A549 (cell line): ENCODE results near the gene CCSER1. TPM values are rescaled to one million over a fixed set of nuclear protein-coding genes. Genes with fewer than 3 reads are reported as not detected.

Experiments used
- ATAC-seq, 2 experiments: fragments of 200-7000 bp in 1 of 2; fragments of >200 bp in 1 of 2; cut with Nextera tagmentation in 1 of 2; cut with Tn5 transposase in 1 of 2; 3 replicates each; pipeline versions ENCODE4 v1.8.0 to v1.9.1; 2018 to 2020; ENCODE audit warnings: mild to moderate bottlenecking in 1 of 2, moderate library complexity in 1 of 2
- CTCF ChIA-PET: fragments of 300-600 bp; sonication (Branson Sonifier 250); formaldehyde crosslinking; extraction: SDS; loops from one replicate; lab custom pipeline; 2021; ENCODE audit warnings: antibody characterized with exemption, inconsistent platforms; lab: Yijun Ruan, JAX
- POLR2A ChIA-PET: fragments of 350-600 bp; formaldehyde crosslinking; extraction: SDS; loops from one replicate; lab custom pipeline; 2021; ENCODE audit warnings: antibody characterized with exemption, inconsistent platforms; lab: Yijun Ruan, JAX
- DNase-seq, 2 experiments: peaks; one replicate each; pipeline versions ENCODE4 v3.0.0 to v3.0.0-alpha.2; 2011 to 2016; ENCODE audit warnings: low read depth in 1 of 2, low spot score in 1 of 2
- FAIRE-seq: peaks from 2 replicates; lab custom pipeline; 2011; peaks lifted over from hg19 to GRCh38; lab: Jason Lieb, UNC
- H3K27ac ChIP-seq, 2 experiments: fragments of >200 bp; sonication (Bioruptor Twin); formaldehyde crosslinking; 3 replicates each; pipeline ENCODE4 v1.5.1; 2016 to 2017
- H3K4me1 ChIP-seq: fragments of >200 bp; sonication (Bioruptor Twin); formaldehyde crosslinking; 3 replicates; pipeline ENCODE4 v1.6.1; 2016
- H3K4me2 ChIP-seq: fragments of >200 bp; sonication (Bioruptor Twin); formaldehyde crosslinking; 3 replicates; pipeline ENCODE4 v1.6.1; 2016
- H3K4me3 ChIP-seq: fragments of >200 bp; sonication (Bioruptor Twin); formaldehyde crosslinking; 3 replicates; pipeline ENCODE4 v1.5.1; 2016
- H3K9me3 ChIP-seq: fragments of >200 bp; sonication (Bioruptor Twin); formaldehyde crosslinking; 3 replicates; pipeline ENCODE4 v1.6.1; 2016
- BHLHE40 ChIP-seq: IDR thresholded peaks from 2 replicates; pipeline ENCODE4 v1.6.1; 2012; ENCODE audit warnings: low read depth, low read length, inconsistent platforms
- CBX8 ChIP-seq: fragments of 200-600 bp; sonication (generic); IDR thresholded peaks from 2 replicates; pipeline ENCODE4 v1.6.1; 2016
- FOXS1 ChIP-seq: fragments of 250-450 bp; sonication (Bioruptor Pico); IDR thresholded peaks from 2 replicates; pipeline ENCODE4 v1.5.0; 2020; ENCODE audit warnings: mild to moderate bottlenecking, moderate library complexity
- GATA3 ChIP-seq: IDR thresholded peaks from 2 replicates; pipeline ENCODE4 v1.6.1; 2012; ENCODE audit warnings: borderline replicate concordance
- HEYL ChIP-seq: fragments of 250-450 bp; sonication (Bioruptor Pico); IDR thresholded peaks from 2 replicates; pipeline ENCODE4 v1.8.0; 2021; ENCODE audit warnings: mild to moderate bottlenecking, moderate library complexity
- HOXA7 ChIP-seq: fragments of 250-450 bp; sonication (Bioruptor Pico); IDR thresholded peaks from 2 replicates; pipeline ENCODE4 v1.5.0; 2020; ENCODE audit warnings: mild to moderate bottlenecking, moderate library complexity
- HOXB13 ChIP-seq: fragments of 250-450 bp; sonication (Bioruptor Pico); IDR thresholded peaks from 2 replicates; pipeline ENCODE4 v1.5.0; 2020; ENCODE audit warnings: low read depth, mild to moderate bottlenecking, moderate library complexity
- JUNB ChIP-seq: fragments of >200 bp; sonication (Bioruptor Twin); formaldehyde crosslinking; IDR thresholded peaks from 2 replicates; pipeline ENCODE4 v1.6.1; 2016
- MAFK ChIP-seq: fragments of 450-650 bp; IDR thresholded peaks from 2 replicates; pipeline ENCODE4 v1.6.1; 2014; ENCODE audit not compliant: partially characterized antibody
- NFE2L2 ChIP-seq: fragments of 150-350 bp; conservative IDR thresholded peaks from 2 replicates; pipeline ENCODE4 v1.6.1; 2014; ENCODE audit warnings: low read length
- REST ChIP-seq: fragments of 200-600 bp; sonication (generic); IDR thresholded peaks from 2 replicates; pipeline ENCODE4 v1.6.1; 2016; ENCODE audit warnings: antibody characterized with exemption, mild to moderate bottlenecking, moderate library complexity
- RNF2 ChIP-seq: fragments of 200-600 bp; sonication (generic); IDR thresholded peaks from 2 replicates; pipeline ENCODE4 v1.6.1; 2016; ENCODE audit warnings: low read depth, mild to moderate bottlenecking, antibody characterized with exemption, moderate library complexity, borderline replicate concordance
- USF2 ChIP-seq: fragments of 450-650 bp; IDR thresholded peaks from 2 replicates; pipeline ENCODE4 v1.6.1; 2014; ENCODE audit warnings: antibody characterized with exemption
- ZFP36 ChIP-seq: fragments of 450-650 bp; IDR thresholded peaks from 2 replicates; pipeline ENCODE4 v1.6.1; 2014; ENCODE audit warnings: borderline replicate concordance; ENCODE audit not compliant: partially characterized antibody
- ZNF302 ChIP-seq: fragments of 250-450 bp; sonication (Bioruptor Pico); IDR thresholded peaks from 2 replicates; pipeline ENCODE4 v1.9.0; 2021; ENCODE audit warnings: inconsistent platforms, mild to moderate bottlenecking, moderate library complexity
- WGBS: methylation state at CpG from one replicate; pipeline ENCODE4 v1.1.6; 2017; ENCODE audit errors: missing lambda C conversion rate; 5-methylcytosine and 5-hydroxymethylcytosine counted together
- polyA plus RNA-seq, 4 experiments: library from polyadenylated mRNA; depleted of rRNA in 3 of 4; stranded (reverse); fragments of >200 nt; fragmentation: RNase III in 1 of 4; extraction: RNeasy Plus Mini Kit Qiagen cat#74134 plus additional on column Dnase treatment in 1 of 4; gene quantifications; 2 replicates in 3 of 4; 3 replicates in 1 of 4; pipeline ENCODE4 v1.2.3, GENCODE V29; 2011 to 2017
- TF ChIP-seq, protein P1 (sequence below): fragments of >200 bp; sonication (Bioruptor Twin); formaldehyde crosslinking; IDR thresholded peaks from 2 replicates; pipeline ENCODE4 v1.6.1; 2016
- TF ChIP-seq, protein P2 (sequence below): IDR thresholded peaks from 2 replicates; pipeline ENCODE4 v1.6.1; 2012; ENCODE audit warnings: low read depth, borderline replicate concordance

Gene CCSER1
- polyA plus RNA-seq, 2 of the 4 experiments (the other 2 are of a cell fraction), result 0.06 TPM; not detected in 1

DNA sequence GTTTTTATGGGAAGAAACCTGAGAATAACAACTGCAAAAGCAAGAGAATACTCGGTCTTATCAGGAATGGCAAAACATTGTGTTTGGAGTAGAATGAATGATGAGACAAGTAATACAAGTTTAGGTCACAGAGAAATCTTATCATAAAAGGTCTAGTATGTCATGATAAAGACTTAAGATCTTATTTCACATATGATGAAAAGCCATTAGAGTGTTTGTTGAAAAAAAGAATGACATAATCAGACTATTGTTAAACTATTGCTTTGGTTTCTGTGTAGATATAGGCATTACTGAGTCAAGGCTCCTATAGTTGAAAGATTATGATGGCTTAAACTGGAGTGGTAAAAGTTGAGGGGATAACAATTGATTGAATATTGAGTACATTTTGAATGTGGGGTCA is 603.6 kb downstream of the CCSER1 start:
- no peak overlapping the region for H3K4me2 ChIP-seq
- 45% methylated on average over 1 of the region's 1 CpG for WGBS
- no peak overlapping the region for H3K4me3 ChIP-seq
- POLR2A ChIA-PET, result no interaction called here
- FAIRE-seq, result no peak
- TF ChIP-seq ZNF302 (no peak), BHLHE40 (no peak), CBX8 (no peak)
- TF ChIP-seq, all 56 proteins: peak for 0
- DNase-seq, result no peak
- no peak for ATAC-seq
- Histone ChIP-seq H3K9me3 (no peaks in the 10 kb centered on the region), H3K4me1 (peaks cover 4% of the 10 kb centered on the region; the same call in 1 of the 3 replicates), H3K27ac (no peak overlapping the region)
- CTCF ChIA-PET, result no interaction called here

DNA sequence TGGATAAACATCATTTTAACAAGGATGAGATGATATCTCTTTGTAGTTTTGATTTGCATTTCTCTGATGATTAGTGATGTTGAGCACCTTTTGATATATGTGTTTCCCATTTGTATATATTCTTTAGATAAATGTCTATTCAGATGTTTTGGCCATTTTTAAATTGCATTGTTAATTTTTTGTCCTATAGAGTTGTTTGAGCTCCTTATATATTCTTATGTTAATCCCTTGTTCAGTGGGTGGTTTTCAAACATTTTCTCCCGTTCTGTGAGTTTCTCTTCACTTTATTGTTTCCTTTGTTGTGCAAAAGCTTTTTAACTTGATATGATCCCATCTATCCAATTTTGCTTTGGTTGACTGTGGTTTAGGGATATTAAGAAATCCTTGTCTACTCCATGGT is 606.0 kb downstream of the CCSER1 start:
- TF ChIP-seq HEYL (CRISPR knock-in tag) (no peak), USF2 (no peak), RNF2 (no peak), MAFK (no peak), GATA3 (no peak), NFE2L2 (no peak), BHLHE40 (no peak), HOXB13 (no peak), HOXA7 (CRISPR knock-in tag) (no peak), REST (no peak), FOXS1 (no peak)
- TF ChIP-seq, protein P1, sequence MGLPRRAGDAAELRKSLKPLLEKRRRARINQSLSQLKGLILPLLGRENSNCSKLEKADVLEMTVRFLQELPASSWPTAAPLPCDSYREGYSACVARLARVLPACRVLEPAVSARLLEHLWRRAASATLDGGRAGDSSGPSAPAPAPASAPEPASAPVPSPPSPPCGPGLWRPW, result no peak
- TF ChIP-seq, protein P2, sequence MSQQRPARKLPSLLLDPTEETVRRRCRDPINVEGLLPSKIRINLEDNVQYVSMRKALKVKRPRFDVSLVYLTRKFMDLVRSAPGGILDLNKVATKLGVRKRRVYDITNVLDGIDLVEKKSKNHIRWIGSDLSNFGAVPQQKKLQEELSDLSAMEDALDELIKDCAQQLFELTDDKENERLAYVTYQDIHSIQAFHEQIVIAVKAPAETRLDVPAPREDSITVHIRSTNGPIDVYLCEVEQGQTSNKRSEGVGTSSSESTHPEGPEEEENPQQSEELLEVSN, result no peak
- ChIA-PET CTCF (no interaction called here), POLR2A (no interaction called here)
- H3K27ac ChIP-seq, result no peak overlapping the region
- 14% methylated on average over 1 of the region's 1 CpG for WGBS
- FAIRE-seq (no peak), ATAC-seq (no peak), DNase-seq (no peak)
- no peaks in the 10 kb centered on the region for H3K9me3 ChIP-seq
- no peak overlapping the region for H3K4me2 ChIP-seq
- H3K4me3 ChIP-seq, result no peak overlapping the region
- H3K4me1 ChIP-seq, result no peaks in the 10 kb centered on the region; the same call in 2 of the 3 replicates

DNA sequence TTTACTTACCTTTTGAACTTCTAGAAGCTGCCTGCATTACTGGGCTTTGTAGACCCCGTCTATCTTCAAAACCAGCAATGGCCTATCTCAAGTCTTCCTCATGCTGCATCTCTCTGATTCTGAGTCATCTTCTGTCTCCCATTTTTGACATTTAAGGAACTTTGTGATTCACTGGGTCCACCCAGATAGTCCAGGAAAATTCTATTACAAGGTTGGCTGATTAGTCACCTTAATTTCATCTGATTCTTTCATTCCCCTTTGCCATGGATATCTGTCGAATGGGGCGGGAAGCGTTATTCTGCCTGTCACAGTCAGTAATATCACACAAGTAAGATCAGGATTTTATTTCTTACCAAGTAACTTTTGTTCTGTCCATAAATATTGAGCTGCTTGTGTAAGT is 618.0 kb downstream of the CCSER1 start:
- Histone ChIP-seq H3K27ac (no peak overlapping the region), H3K4me3 (no peak overlapping the region), H3K4me2 (0 out of 3 replicates have a peak overlapping the region, but pooled peaks have one; percentile 7), H3K9me3 (no peaks in the 10 kb centered on the region), H3K4me1 (peaks cover 5% of the 10 kb centered on the region; the same call in 1 of the 3 replicates)
- peak; percentile 62 to 64; a peak in 3 of 6 replicates for ATAC-seq
- POLR2A ChIA-PET, result no interaction called here
- CTCF ChIA-PET, result interaction anchor here (0.9 kb wide), 1 partner anchor 10 kb away, joined by 3 read pairs; no protein-coding TSS in a partner anchor
- 64% methylated on average over 4 of the region's 4 CpGs for WGBS
- DNase-seq, result peak; percentile 10 to 35
- no peak for FAIRE-seq
- TF ChIP-seq JUNB, result 0 out of 2 replicates have a peak, but pooled peaks have one; percentile 28
- TF ChIP-seq ZFP36, result no peak
